Thyroid gland (tissue), 4 donors: ENCODE measurements around the gene ACACA.

Source experiments
- POLR2A ChIP-seq, 2 donors: fragments of 450-650 bp; IDR thresholded peaks; one replicate each; pipeline ENCODE4 v1.6.1; 2017; ENCODE audit warnings: antibody characterized with exemption in 2 of 2, mild to moderate bottlenecking in 2 of 2, moderate library complexity in 1 of 2
- TF ChIP-seq, protein P1 (sequence below), 6 experiments: fragments of 200-600 bp in 3 of 6; fragments of 450-650 bp in 3 of 6; sonication (generic) in 3 of 6; IDR thresholded peaks; one replicate each; pipeline ENCODE4 v1.5.1; 2016 to 2019; ENCODE audit warnings: antibody characterized with exemption in 6 of 6, mild to moderate bottlenecking in 2 of 6, inconsistent platforms in 1 of 6, moderate library complexity in 1 of 6

DNA sequence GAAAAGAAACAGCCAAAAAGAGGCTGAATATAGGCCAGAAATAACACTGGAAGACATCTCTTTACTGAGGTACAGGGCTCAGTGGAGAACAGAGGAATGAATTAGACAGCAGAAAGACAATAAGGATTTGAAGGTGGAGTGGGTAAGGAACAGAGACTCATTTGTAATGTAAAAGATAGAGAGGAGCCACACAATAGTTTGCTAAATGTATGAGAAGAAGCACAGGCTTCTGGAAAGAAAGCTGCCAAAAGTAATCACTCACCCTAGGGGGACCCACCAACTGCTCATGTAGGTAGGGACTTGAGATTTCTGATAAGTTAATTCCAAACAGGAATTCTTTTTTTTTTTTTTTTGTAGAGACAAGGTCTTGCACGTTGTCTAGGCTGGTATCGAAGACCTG lies 271.1 kb downstream of the ACACA start:
- TF ChIP-seq, protein P1, sequence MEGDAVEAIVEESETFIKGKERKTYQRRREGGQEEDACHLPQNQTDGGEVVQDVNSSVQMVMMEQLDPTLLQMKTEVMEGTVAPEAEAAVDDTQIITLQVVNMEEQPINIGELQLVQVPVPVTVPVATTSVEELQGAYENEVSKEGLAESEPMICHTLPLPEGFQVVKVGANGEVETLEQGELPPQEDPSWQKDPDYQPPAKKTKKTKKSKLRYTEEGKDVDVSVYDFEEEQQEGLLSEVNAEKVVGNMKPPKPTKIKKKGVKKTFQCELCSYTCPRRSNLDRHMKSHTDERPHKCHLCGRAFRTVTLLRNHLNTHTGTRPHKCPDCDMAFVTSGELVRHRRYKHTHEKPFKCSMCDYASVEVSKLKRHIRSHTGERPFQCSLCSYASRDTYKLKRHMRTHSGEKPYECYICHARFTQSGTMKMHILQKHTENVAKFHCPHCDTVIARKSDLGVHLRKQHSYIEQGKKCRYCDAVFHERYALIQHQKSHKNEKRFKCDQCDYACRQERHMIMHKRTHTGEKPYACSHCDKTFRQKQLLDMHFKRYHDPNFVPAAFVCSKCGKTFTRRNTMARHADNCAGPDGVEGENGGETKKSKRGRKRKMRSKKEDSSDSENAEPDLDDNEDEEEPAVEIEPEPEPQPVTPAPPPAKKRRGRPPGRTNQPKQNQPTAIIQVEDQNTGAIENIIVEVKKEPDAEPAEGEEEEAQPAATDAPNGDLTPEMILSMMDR (IDR thresholded peaks at IDR 0.05): no peak
- TF ChIP-seq POLR2A (IDR thresholded peaks at IDR 0.05): no peak
